SU-DHL-6 (cell line): ENCODE measurements around the gene GSX1.

Experiments
- H2AFZ ChIP-seq: fragments of 200-600 bp; sonication (generic); 2 replicates; pipeline ENCODE4 v1.6.1; 2014; ENCODE audit warnings: low read depth, mild to moderate bottlenecking, moderate library complexity, mixed read lengths, antibody characterized with exemption, low read length; ENCODE audit not compliant: severe bottlenecking
- H3F3A ChIP-seq: fragments of 200-600 bp; shearing (Covaris generic); 2 replicates; pipeline ENCODE4 v1.6.0; 2016; ENCODE audit warnings: antibody characterized with exemption, mild to moderate bottlenecking; ENCODE audit not compliant: insufficient read depth
- H3K27ac ChIP-seq: fragments of 200-600 bp; sonication (generic); 2 replicates; pipeline ENCODE4 v1.5.1; 2016; ENCODE audit warnings: low read depth, mild to moderate bottlenecking, low read length, moderate library complexity, mixed read lengths
- H3K27me3 ChIP-seq: fragments of 200-600 bp; sonication (generic), shearing (Covaris generic); 2 replicates; pipeline ENCODE4 v1.6.0; 2014; ENCODE audit warnings: mild to moderate bottlenecking, low read length
- H3K36me3 ChIP-seq: fragments of 200-600 bp; sonication (generic); 2 replicates; pipeline ENCODE4 v1.6.1; 2014; ENCODE audit warnings: mild to moderate bottlenecking, low read length, mixed read lengths
- H3K4me2 ChIP-seq: fragments of 300-600, 200-600 bp; shearing (Covaris generic), sonication (generic); 2 replicates; pipeline ENCODE4 v1.6.0; 2014; ENCODE audit warnings: low read length, low read depth, mild to moderate bottlenecking; ENCODE audit not compliant: poor library complexity, severe bottlenecking
- H3K4me3 ChIP-seq: fragments of 200-600 bp; sonication (generic); 2 replicates; pipeline ENCODE4 v1.5.1; 2014; ENCODE audit warnings: antibody characterized with exemption, low read length, mild to moderate bottlenecking, mixed read lengths; ENCODE audit not compliant: insufficient read depth, poor library complexity, severe bottlenecking
- H3K79me2 ChIP-seq: fragments of 200-600 bp; sonication (generic); 2 replicates; pipeline ENCODE4 v1.6.1; 2014; ENCODE audit warnings: mild to moderate bottlenecking, low read length, moderate library complexity; ENCODE audit not compliant: insufficient read depth
- H3K9ac ChIP-seq: fragments of 200-600 bp; sonication (generic); 2 replicates; pipeline ENCODE4 v1.7.0; 2014; ENCODE audit warnings: mild to moderate bottlenecking, low read length
- H3K9me2 ChIP-seq: fragments of 200-600 bp; sonication (generic); replicated peaks from 2 replicates; pipeline ENCODE4 v1.6.1; 2014; ENCODE audit warnings: low read length; ENCODE audit not compliant: insufficient read depth
- H3K9me3 ChIP-seq: fragments of 200-600 bp; sonication (generic); 2 replicates; pipeline ENCODE4 v1.6.1; 2014; ENCODE audit warnings: low read length, mixed read lengths; ENCODE audit not compliant: insufficient read depth
- H4K20me1 ChIP-seq: fragments of 200-600 bp; sonication (generic); 2 replicates; pipeline ENCODE4 v1.6.1; 2014; ENCODE audit warnings: low read depth, mild to moderate bottlenecking, antibody characterized with exemption, low read length, moderate library complexity, mixed read lengths
- EZH2phosphoT487 ChIP-seq: fragments of 200-600 bp; sonication (generic), shearing (Covaris generic); conservative IDR thresholded peaks from 2 replicates; pipeline ENCODE4 v1.6.1; 2018; ENCODE audit warnings: mild to moderate bottlenecking, antibody characterized with exemption, low read length, moderate library complexity, mixed read lengths
- TF ChIP-seq, protein P1 (sequence below): fragments of 200-600 bp; sonication (generic); IDR thresholded peaks from one replicate; pipeline ENCODE4 v1.5.1; 2017; ENCODE audit warnings: antibody characterized with exemption, mild to moderate bottlenecking, low read length, moderate library complexity; ENCODE audit not compliant: insufficient read depth, poor library complexity, severe bottlenecking

GSX1 gene

DNA sequence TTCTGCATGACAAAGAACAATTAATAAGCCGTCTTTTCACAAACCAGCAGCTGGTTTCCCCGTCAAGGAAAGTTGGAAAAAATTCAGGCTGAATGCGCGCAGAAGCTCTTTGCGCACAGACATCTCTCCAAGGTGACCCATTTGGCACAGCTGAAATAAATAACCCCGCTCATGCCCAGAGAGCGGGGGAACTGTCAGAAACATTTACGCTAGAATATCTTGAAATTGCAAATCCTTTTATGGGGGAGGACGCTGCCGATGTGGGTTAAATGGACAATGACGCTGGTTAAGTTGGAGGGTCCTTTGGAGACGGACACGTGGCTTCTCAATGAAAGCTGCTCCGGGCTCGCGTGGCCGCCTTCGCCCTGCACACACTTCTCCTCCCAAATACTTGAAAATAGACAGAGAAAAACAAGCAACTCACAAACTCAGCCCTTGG lies 30.6 kb downstream of the GSX1 start:
- Histone ChIP-seq H3K9ac (no peak overlapping the region), H2AFZ (no peak overlapping the region), H4K20me1 (no peaks in the 10 kb centered on the region), H3K4me3 (no peak overlapping the region), H3K36me3 (no peaks in the 10 kb centered on the region), H3K79me2 (no peaks in the 10 kb centered on the region), H3K27ac (no peak overlapping the region), H3F3A (no peaks in the 10 kb centered on the region), H3K27me3 (no peaks in the 10 kb centered on the region), H3K4me2 (no peak overlapping the region), H3K9me2 (no peaks in the 10 kb centered on the region), H3K9me3 (no peaks in the 10 kb centered on the region)
- TF ChIP-seq EZH2phosphoT487 = no peak
- TF ChIP-seq, protein P1, sequence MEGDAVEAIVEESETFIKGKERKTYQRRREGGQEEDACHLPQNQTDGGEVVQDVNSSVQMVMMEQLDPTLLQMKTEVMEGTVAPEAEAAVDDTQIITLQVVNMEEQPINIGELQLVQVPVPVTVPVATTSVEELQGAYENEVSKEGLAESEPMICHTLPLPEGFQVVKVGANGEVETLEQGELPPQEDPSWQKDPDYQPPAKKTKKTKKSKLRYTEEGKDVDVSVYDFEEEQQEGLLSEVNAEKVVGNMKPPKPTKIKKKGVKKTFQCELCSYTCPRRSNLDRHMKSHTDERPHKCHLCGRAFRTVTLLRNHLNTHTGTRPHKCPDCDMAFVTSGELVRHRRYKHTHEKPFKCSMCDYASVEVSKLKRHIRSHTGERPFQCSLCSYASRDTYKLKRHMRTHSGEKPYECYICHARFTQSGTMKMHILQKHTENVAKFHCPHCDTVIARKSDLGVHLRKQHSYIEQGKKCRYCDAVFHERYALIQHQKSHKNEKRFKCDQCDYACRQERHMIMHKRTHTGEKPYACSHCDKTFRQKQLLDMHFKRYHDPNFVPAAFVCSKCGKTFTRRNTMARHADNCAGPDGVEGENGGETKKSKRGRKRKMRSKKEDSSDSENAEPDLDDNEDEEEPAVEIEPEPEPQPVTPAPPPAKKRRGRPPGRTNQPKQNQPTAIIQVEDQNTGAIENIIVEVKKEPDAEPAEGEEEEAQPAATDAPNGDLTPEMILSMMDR = no peak

DNA sequence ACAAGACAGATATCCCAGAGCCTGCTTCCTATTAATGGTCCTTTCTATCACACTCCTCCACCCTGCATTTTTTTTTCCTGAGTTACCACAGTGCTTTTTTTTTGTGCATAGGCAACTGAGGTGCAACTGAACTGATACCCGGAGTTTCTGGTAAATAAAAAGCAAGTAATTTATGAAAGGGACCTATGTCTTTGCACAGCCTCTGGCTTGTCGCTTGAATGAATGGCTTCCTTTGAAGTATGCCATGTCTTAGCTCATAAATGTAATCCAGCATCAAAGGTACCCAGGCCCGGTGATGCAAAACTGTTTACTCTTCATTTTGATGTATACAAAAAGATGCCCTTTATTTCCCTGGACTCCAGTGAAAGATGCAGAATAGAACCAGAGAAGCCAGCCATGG lies 31.8 kb downstream of the GSX1 start:
- Histone ChIP-seq H3K27ac (no peak overlapping the region), H2AFZ (no peak overlapping the region), H3K9ac (no peak overlapping the region), H3K9me2 (no peaks in the 10 kb centered on the region), H3K4me2 (no peak overlapping the region), H3K9me3 (no peaks in the 10 kb centered on the region), H3K4me3 (no peak overlapping the region), H3K36me3 (no peaks in the 10 kb centered on the region), H4K20me1 (no peaks in the 10 kb centered on the region), H3K79me2 (no peaks in the 10 kb centered on the region), H3K27me3 (no peaks in the 10 kb centered on the region), H3F3A (no peaks in the 10 kb centered on the region)
- TF ChIP-seq, protein P1 = no peak
- TF ChIP-seq EZH2phosphoT487 = no peak

DNA sequence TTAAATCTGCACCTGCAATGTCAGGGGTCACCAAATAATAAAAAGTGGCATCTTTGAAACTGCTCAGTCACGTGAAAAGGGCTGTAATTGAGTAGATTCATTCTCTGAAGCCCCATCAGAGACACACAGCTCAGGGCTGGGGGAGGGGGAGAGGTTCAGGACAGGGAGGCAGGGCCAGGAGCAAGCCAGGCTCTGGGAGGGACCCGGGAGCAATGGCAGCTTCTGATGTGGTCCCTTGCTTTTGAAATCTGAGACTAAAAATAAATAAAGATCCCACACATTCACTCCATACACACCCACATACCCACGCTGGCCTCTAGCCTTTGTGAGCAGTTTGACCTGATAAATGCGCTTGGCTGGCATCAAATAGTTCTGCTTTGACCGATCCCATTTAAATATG lies 32.8 kb downstream of the GSX1 start:
- H3K4me3 ChIP-seq = no peak overlapping the region
- no peaks in the 10 kb centered on the region for H4K20me1 ChIP-seq
- TF ChIP-seq EZH2phosphoT487 = no peak
- TF ChIP-seq, protein P1 = no peak
- H3K9me2 ChIP-seq = no peaks in the 10 kb centered on the region
- H3K27me3 ChIP-seq = no peaks in the 10 kb centered on the region
- no peak overlapping the region for H3K9ac ChIP-seq
- H3F3A ChIP-seq = no peaks in the 10 kb centered on the region
- no peak overlapping the region for H3K27ac ChIP-seq
- H3K4me2 ChIP-seq = no peak overlapping the region
- no peaks in the 10 kb centered on the region for H3K9me3 ChIP-seq
- no peaks in the 10 kb centered on the region for H3K36me3 ChIP-seq
- no peak overlapping the region for H2AFZ ChIP-seq
- no peaks in the 10 kb centered on the region for H3K79me2 ChIP-seq
